Measurements from ENCODE around the gene C2CD4D.
A peak's percentile ranks its signal among the peaks of the same experiment; 100 is the strongest.
"Not testable (repeated sequence)": the region's sequence is repeated elsewhere in the genome, so short reads cannot be mapped to it uniquely, and the experiment has no call there.

C2CD4D gene

DNA sequence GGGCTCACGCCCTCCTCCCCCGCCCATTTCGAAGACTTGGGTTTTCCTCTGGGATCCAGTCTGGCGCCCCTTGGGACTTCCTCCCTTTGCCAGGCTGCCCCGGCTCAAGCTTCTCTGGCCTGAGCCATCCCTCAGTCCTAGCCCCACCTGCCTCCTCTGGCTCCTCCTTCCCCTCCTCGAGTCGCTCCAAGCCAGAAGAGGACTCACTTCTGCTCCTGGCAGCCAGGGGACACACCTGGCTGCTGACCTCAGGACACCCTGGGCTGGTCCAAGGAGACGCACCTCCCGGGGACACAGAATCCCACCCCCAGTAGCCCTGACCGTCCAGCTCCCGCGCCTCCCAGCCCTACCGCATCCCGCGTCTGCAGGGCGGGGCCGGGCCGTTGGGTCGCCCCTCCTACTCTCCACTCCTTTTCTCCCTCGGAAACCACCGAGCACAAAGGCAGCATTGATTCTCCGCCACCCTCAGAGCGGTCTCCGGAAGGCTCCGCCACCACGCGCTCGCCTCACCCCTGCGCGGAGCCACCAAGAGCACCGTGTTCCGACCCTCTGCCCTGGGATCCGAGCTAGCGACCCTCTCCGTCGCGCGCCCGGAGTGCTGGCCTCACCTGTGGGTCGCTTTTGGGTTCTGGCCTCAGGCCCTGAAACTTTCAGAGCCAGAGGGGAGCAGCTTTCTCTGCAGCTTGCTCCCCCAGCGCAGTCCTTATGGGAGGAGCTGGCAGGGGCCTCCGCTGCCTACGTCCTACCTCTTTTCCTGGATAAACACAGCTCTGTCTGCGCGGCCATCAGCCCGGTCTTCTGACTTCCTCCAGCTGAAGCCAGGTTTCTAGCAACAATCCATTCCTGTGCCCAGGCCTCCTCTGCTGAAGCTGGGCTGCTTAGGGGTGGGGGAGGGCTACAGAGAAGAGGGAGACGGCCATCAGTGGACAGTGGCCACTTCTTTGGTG is at the start of gene C2CD4D:
C2CD4D (minus strand) TSS at position 364 of the 947 bp plus-strand sequence. CDS start 831 bp downstream, outside the sequence.
- no peak for DNase-seq

DNA sequence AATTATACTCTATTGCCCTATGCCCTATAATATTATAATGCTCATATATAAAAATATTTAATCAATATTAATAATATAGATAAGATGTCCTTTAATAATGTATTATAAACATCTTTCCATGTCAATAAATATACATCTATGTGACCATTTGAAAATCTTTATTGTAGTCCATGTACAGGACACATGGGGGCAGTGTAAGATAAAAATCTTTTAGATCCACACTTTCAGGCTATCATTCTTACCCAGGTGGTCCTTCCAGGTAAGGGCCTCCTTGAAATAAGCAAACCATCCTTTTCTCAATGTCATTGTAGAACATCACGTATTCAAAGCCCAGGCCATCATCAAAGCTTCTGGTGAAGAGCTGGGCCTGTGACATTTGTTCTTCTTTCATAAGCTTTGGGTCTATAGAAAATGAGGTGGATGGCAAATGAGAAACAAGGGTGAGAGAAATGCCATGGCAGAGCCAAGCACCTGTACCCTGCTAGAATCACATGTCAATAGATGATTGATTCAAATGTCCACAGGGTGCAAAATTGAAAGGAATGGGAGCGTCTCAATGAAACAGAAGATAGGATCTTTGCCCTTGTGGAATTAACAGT is 49.5 kb upstream of the C2CD4D start:
- no peak for DNase-seq

- DNase-seq = peak; percentile 13
Measured at GRCh38 chr1:151887028-151887427, 47.4 kb upstream of the C2CD4D start.

DNA sequence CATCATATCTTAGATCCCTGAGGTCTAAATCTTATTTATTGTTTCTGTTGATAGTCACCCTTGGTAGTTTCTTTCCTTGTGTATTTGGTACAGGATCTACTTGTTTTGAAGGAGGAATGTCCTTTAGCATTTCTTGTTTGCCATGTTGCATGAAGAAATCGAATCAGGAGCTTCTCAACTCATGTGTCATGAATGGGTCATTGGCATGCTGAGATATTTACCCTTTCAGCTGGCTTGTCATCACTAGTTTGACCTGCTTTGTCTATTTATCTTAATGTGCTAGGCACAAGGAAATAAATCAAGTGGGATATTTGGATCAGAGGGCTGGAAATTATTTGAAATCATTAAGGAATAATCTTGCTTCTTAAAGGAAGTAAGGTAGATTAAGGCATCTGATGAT is 45.9 kb upstream of the C2CD4D start:
- no peak for DNase-seq

DNA sequence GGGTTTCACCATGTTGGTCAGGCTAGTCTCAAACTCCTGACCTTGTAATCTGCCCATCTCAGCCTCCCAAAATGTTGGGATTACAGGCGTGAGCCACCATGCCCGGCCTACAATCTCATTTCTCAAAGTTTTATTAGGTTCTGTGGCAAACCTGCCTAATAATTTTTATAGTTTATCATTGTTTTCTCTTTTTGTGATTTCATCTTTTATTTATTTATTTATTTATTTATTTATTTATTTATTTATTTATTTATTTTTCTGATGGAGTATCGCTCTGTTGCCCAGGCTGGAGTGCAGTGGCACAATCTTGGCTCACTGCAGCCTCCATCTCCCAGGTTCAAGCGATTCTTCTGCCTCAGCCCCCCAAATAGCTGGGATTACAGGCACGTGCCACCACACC is 45.3 kb upstream of the C2CD4D start:
- not testable (repeated sequence) for DNase-seq

- DNase-seq = not testable (repeated sequence)
Measured at GRCh38 chr1:151884445-151884844, 44.8 kb upstream of the C2CD4D start.

DNA sequence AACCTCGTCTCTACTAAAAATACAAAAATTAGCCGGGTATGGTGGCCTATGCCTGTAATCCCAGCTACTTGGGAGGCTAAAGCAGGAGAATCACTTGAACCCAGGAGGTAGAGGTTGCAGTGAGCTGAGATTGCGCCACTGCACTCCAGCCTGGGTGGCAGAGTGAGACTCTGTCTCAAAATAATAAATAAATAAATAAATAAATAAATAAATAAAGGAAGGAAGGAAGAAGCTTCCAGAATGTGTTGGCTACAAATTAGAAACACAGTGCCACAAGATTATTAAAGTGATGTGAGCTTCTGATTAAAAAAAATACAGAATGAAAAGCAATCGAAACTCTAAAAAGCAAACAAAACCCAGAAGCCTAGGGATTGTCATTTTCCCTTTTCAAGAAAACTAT is 44.3 kb upstream of the C2CD4D start:
- not testable (repeated sequence) for DNase-seq

DNA sequence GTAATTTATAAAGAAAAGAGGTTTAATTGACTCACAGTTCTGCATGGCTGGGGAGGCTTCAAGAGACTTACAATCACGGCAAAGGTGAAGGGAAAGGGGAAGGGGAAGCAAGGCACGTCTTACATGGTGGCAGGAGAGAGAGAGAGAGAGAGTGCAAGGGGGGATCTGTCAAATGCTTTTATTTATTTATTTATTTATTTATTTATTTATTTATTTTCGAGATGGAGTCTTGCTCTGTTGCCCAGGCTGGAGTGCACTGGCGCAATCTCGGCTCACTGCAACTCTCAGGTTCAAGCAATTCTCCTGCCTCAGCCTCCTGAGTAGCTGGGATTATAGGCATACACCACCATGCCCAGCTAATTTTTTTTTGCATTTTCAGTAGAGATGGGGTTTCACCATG is 43.3 kb upstream of the C2CD4D start:
- DNase-seq = not testable (repeated sequence)

GRCh38 chr1:151882466-151882865 is 42.8 kb upstream of the C2CD4D start:
- DNase-seq = peak; percentile 53

- DNase-seq = no peak
Measured at GRCh38 chr1:151881479-151881878, 41.9 kb upstream of the C2CD4D start.

- no peak for DNase-seq
Measured at GRCh38 chr1:151875419-151876097, 35.9 kb upstream of the C2CD4D start.

GRCh38 chr1:151872776-151873175 is 33.2 kb upstream of the C2CD4D start:
- DNase-seq = peak; percentile 83

GRCh38 chr1:151871284-151872030 is 31.8 kb upstream of the C2CD4D start:
- DNase-seq = no peak

DNA sequence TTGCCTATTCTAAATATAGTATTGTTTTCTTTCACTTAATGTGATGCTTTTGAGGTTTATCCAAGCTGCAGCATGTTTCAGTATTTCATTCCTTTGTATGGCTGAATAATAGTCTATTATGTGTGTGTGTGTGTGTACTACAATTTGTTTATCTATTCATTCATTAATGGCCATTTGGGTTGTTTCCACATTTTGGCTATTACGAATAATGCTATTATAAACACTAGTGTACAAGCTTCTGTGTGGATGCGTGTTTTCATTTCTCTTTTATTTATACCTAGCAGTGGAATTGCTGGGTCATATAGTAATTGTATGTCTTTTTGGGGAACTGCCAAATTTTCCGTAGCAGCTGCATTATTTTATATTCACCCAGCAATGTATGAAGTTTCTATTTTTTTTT is 28.9 kb upstream of the C2CD4D start:
- no peak for DNase-seq

DNA sequence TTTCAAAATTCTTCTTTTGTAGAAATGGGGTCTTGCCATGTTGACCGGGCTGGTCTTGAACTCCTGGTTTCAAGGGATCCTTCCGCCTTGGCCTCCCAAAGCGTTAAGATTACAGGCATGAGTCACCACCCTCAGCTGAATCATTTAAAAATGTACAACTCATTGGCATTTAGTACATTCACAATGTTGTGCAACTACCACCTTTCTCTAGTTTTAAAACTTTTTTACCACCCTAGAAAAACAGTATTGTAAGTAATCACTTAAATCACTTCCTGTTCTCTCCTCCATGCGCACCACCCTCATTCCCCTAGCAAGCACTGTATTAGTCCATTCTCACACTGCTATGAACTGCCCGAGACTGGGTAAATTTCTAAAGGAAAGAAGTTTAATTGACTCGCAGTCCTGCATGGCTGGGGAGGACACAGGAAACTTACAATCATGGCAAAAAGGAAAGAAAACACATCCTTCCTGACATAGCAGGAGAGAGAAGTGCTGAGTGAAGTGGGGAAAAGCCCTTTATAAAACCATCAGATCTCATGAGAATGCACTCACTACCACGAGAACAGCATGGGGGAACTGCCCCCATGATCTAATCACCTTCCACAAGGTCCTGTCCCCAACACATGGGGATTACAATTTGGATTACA is 28.3 kb upstream of the C2CD4D start:
- peak; percentile 95 for DNase-seq

DNA sequence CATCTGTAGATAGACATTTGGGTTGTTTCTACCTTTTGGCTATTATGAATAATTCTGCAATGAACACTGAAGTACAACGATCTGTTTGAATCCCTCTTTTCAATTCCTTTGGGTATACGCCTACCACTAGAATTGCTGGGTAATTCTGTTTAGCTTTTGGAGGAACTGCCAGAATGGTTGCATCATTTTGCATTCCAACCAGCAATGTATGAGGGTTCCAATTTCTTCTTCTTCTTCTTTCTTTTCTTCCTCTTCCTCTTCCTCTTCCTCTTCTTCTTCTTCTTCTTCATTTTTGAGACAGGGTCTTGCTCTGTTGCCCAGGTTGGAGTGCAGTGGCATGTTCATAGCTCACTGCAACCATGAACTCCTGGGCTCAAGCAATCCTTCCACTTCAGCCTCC is 27.7 kb upstream of the C2CD4D start:
- DNase-seq = peak; percentile 74

DNA sequence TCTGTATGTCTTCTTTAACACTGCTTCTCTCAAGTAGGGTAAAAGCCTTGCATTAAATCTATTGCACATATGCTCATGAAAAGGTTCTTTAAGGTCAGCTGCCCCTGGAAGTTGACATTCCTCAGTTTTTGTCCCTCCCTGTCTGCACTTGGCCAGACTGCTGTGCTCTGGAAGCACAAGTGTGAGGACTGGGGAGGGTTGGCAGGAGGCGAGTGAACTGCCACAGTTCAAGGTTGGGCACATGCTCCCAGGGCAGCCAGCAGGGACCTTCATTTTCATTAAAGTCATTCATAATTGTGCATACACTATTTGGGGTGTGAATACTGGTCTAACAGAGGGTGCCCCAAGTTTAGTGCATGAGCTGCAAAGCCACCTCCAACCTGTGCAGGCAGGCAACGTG is 24.8 kb upstream of the C2CD4D start:
- DNase-seq = no peak

DNA sequence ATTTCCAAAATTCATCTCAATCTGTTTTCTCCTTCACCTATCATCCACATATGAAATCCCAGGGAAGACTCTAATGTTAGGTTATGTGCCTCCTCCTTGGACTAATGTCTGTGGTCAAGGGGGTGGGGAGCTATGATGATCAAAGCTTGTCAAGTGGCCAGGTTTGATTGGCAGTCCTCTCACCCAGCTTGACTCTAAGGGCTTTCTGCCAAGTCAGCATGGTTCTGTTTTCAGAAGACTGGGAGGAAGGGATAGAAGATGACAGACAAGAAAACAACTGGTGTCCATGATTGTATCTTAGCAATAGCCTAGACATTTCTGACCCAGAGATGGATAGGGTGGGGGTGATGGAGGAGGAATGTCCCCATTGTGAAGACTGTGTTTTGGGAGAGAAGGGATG is 23.0 kb upstream of the C2CD4D start:
- no peak for DNase-seq

- DNase-seq = no peak
Measured at GRCh38 chr1:151860504-151861187, 21.0 kb upstream of the C2CD4D start.

DNA sequence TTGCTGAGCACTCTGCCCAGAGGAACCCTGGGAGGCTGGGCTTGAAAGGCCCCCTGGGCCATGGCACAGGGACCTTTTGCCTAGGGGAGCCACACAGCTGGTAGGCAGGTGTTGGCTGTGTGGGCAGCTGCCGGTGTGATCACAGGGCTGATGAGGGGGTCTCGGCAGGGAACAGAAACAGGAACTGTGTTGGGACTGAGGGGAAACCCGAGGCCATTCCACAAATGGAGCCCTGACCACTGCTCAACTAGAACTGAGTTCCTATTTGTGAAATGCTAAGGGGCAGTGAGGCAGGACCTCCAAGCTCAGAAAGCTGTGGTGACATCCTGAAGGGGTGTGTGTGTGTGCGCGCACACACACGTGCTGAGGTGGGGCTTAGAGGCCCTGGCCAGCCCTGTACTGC is 20.3 kb upstream of the C2CD4D start:
- DNase-seq = no peak

- DNase-seq = no peak
Measured at GRCh38 chr1:151858886-151859665, 19.5 kb upstream of the C2CD4D start.

Measured in MV-4-11 (cell line).